ENCODE measurements around the gene MCF2L2.

- no peak for TF ChIP-seq POLR2AphosphoS5 (IDR thresholded peaks at IDR 0.05)
- TF ChIP-seq, protein P1, sequence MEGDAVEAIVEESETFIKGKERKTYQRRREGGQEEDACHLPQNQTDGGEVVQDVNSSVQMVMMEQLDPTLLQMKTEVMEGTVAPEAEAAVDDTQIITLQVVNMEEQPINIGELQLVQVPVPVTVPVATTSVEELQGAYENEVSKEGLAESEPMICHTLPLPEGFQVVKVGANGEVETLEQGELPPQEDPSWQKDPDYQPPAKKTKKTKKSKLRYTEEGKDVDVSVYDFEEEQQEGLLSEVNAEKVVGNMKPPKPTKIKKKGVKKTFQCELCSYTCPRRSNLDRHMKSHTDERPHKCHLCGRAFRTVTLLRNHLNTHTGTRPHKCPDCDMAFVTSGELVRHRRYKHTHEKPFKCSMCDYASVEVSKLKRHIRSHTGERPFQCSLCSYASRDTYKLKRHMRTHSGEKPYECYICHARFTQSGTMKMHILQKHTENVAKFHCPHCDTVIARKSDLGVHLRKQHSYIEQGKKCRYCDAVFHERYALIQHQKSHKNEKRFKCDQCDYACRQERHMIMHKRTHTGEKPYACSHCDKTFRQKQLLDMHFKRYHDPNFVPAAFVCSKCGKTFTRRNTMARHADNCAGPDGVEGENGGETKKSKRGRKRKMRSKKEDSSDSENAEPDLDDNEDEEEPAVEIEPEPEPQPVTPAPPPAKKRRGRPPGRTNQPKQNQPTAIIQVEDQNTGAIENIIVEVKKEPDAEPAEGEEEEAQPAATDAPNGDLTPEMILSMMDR (IDR thresholded peaks at IDR 0.05 in 8 of 11, conservative IDR thresholded peaks at IDR 0.05 in 3 of 11): no peak
- TF ChIP-seq POLR2A (IDR thresholded peaks at IDR 0.05): no peak
Observed at GRCh38 chr3:183275937-183276336, 152.5 kb downstream of the MCF2L2 start.

All from spleen (tissue), 7 donors.